KMS-11 (cell line): Measurements from ENCODE around the gene TERT.
"Not testable (repeated sequence)": the region's sequence is repeated elsewhere in the genome, so short reads cannot be mapped to it uniquely, and the experiment has no call there.

Source experiments
- H2AFZ ChIP-seq: fragments of 200-600 bp; sonication (generic); 2 replicates; pipeline ENCODE4 v1.6.1; 2016; ENCODE audit warnings: antibody characterized with exemption, mixed run types, low read depth
- H3K27ac ChIP-seq: fragments of 200-600 bp; sonication (generic); 2 replicates; pipeline ENCODE4 v1.6.1; 2016; ENCODE audit warnings: mild to moderate bottlenecking, mixed run types
- H3K27me3 ChIP-seq: fragments of 200-600 bp; sonication (generic); 2 replicates; pipeline ENCODE4 v1.6.1; 2017; ENCODE audit warnings: mild to moderate bottlenecking, low read depth, mixed run types, moderate library complexity; ENCODE audit not compliant: insufficient read depth
- H3K36me3 ChIP-seq: fragments of 200-600 bp; sonication (generic); 2 replicates; pipeline ENCODE4 v1.6.1; 2017; ENCODE audit warnings: mild to moderate bottlenecking, mixed run types; ENCODE audit not compliant: insufficient read depth
- H3K4me1 ChIP-seq: fragments of 200-600 bp; sonication (generic); 2 replicates; pipeline ENCODE4 v1.6.1; 2016; ENCODE audit warnings: mild to moderate bottlenecking, low read depth, mixed run types; ENCODE audit not compliant: poor library complexity, severe bottlenecking
- H3K4me2 ChIP-seq: fragments of 200-600 bp; sonication (generic); 2 replicates; pipeline ENCODE4 v1.7.0; 2016; ENCODE audit warnings: mild to moderate bottlenecking, mixed run types
- H3K4me3 ChIP-seq: fragments of 200-600 bp; sonication (generic); IDR thresholded peaks from 2 replicates; pipeline ENCODE4 v1.6.1; 2017; ENCODE audit warnings: low read depth, low read length, mixed read lengths; ENCODE audit not compliant: insufficient read depth
- H3K79me2 ChIP-seq: fragments of 200-600 bp; sonication (generic); 2 replicates; pipeline ENCODE4 v1.6.1; 2016; ENCODE audit warnings: low read depth, mixed run types; ENCODE audit not compliant: insufficient read depth
- H3K9ac ChIP-seq: fragments of 200-600 bp; sonication (generic); 2 replicates; pipeline ENCODE4 v1.6.1; 2016; ENCODE audit warnings: mild to moderate bottlenecking, mixed run types
- H4K20me1 ChIP-seq: fragments of 200-600 bp; sonication (generic); 2 replicates; pipeline ENCODE4 v1.6.1; 2016; ENCODE audit warnings: mild to moderate bottlenecking, mixed run types; ENCODE audit not compliant: insufficient read depth
- TF ChIP-seq, protein P1 (sequence below): fragments of 200-600 bp; sonication (generic); conservative IDR thresholded peaks from 2 replicates; pipeline ENCODE4 v1.6.1; 2017; ENCODE audit warnings: low read depth, mild to moderate bottlenecking, antibody characterized with exemption, low read length, moderate library complexity, mixed read lengths

Gene TERT

DNA sequence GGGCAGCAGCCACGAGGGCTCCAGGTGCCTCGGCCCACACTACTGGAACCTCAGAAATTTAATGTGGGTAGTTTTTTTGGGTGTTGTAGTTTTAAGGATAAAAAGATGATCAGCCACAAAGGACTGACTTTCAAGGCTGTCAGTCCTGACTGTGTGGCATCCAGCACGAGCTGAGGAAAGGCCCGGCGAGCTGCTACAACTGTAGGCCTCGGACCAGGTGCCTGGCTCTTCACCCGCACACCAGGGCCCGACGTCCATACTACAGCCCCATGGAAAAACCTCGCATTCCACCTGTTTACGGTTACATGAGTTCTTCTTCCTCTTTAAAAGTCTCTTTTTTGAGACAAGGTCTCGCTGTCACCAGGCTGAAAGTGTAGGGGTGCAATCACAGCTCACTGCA is 47.4 kb upstream of the TERT start:
- no peak overlapping the region for H3K4me2 ChIP-seq
- H3K36me3 ChIP-seq, result peaks cover 25% of the 10 kb centered on the region; the same call in 1 of the 2 replicates
- H3K4me3 ChIP-seq, result no peak overlapping the region
- H2AFZ ChIP-seq, result no peak overlapping the region
- peaks cover 82% of the 10 kb centered on the region for H3K79me2 ChIP-seq
- no peaks in the 10 kb centered on the region for H3K27me3 ChIP-seq
- no peak overlapping the region; the same call in 1 of the 2 replicates for H3K27ac ChIP-seq
- H4K20me1 ChIP-seq, result no peaks in the 10 kb centered on the region
- H3K4me1 ChIP-seq, result peaks cover 25% of the 10 kb centered on the region
- no peak overlapping the region for H3K9ac ChIP-seq
- TF ChIP-seq, protein P1, sequence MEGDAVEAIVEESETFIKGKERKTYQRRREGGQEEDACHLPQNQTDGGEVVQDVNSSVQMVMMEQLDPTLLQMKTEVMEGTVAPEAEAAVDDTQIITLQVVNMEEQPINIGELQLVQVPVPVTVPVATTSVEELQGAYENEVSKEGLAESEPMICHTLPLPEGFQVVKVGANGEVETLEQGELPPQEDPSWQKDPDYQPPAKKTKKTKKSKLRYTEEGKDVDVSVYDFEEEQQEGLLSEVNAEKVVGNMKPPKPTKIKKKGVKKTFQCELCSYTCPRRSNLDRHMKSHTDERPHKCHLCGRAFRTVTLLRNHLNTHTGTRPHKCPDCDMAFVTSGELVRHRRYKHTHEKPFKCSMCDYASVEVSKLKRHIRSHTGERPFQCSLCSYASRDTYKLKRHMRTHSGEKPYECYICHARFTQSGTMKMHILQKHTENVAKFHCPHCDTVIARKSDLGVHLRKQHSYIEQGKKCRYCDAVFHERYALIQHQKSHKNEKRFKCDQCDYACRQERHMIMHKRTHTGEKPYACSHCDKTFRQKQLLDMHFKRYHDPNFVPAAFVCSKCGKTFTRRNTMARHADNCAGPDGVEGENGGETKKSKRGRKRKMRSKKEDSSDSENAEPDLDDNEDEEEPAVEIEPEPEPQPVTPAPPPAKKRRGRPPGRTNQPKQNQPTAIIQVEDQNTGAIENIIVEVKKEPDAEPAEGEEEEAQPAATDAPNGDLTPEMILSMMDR, result no peak

DNA sequence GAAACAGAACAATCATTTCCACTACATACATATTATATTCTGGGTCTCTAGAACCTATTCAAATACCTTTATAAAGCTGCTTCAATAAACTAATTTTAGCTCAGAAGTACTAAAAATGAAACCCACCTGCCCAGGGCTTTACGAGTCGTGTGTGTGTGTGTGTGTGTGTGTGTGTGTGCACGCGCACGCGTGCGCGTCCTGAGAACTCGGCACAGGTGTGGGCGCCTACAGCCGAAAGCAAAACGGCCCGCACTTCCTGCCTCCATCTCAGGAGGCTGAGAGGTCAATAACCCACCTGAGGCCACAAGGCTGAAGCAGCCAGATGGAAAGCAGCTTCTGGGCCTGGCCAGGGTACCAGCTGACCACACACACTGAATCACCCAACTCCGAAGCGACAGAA is 47.0 kb upstream of the TERT start:
- peaks cover 86% of the 10 kb centered on the region for H3K79me2 ChIP-seq
- H3K27ac ChIP-seq, result no peak overlapping the region; the same call in 1 of the 2 replicates
- H3K9ac ChIP-seq, result no peak overlapping the region
- no peaks in the 10 kb centered on the region for H3K27me3 ChIP-seq
- peaks cover 25% of the 10 kb centered on the region for H3K4me1 ChIP-seq
- H2AFZ ChIP-seq, result no peak overlapping the region
- peaks cover 26% of the 10 kb centered on the region; the same call in 1 of the 2 replicates for H3K36me3 ChIP-seq
- H4K20me1 ChIP-seq, result no peaks in the 10 kb centered on the region
- H3K4me3 ChIP-seq, result no peak overlapping the region
- H3K4me2 ChIP-seq, result no peak overlapping the region
- TF ChIP-seq, protein P1, result no peak

DNA sequence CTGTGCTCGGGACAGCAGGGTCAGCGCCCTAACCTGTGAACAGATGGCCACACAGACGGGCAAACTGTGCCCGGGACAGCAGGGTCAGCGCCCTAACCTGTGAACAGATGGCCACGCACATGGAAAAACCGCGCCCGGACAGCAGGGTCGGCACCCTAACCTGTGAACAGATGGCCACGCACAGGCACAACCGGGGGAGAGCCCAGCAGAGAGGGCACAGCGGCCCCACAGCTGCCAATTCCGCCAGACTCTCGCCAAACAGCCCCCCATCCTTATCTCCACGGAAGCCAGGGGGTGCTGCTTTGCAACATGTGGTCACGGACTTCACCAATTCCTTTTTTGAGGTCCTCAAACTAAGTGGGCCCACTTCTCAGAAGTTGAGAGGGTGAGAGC is 44.9 kb upstream of the TERT start:
- not testable (repeated sequence) for H4K20me1 ChIP-seq, H3K27me3 ChIP-seq, H3K4me3 ChIP-seq, H3K4me2 ChIP-seq, H3K9ac ChIP-seq, H3K27ac ChIP-seq, H2AFZ ChIP-seq
- Histone ChIP-seq H3K36me3 (peaks cover 37% of the 10 kb centered on the region; the same call in 1 of the 2 replicates), H3K79me2 (peaks cover 95% of the 10 kb centered on the region), H3K4me1 (peaks cover 25% of the 10 kb centered on the region)

DNA sequence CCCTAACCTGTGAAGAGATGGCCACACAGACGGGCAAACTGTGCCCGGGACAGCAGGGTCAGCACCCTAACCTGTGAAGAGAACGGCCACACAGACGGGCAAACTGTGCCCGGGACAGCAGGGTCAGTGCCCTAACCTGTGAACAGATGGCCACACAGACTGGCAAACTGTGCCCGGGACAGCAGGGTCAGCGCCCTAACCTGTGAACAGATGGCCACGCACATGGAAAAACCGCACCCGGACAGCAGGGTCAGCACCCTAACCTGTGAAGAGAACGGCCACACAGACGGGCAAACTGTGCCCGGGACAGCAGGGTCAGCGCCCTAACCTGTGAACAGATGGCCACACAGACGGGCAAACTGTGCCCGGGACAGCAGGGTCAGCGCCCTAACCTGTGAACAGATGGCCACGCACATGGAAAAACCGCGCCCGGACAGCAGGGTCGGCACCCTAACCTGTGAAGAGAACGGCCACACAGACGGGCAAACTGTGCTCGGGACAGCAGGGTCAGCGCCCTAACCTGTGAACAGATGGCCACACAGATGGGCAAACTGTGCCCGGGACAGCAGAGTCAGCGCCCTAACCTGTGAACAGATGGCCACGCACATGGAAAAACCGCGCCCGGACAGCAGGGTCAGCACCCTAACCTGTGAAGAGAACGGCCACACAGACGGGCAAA is 44.4 kb upstream of the TERT start:
- Histone ChIP-seq H3K79me2 (peaks cover 96% of the 10 kb centered on the region), H3K36me3 (peaks cover 39% of the 10 kb centered on the region; the same call in 1 of the 2 replicates), H3K4me1 (peaks cover 25% of the 10 kb centered on the region)
- not testable (repeated sequence) for H3K27ac ChIP-seq, H3K27me3 ChIP-seq, H3K4me3 ChIP-seq, H3K4me2 ChIP-seq, H4K20me1 ChIP-seq, H2AFZ ChIP-seq, H3K9ac ChIP-seq

DNA sequence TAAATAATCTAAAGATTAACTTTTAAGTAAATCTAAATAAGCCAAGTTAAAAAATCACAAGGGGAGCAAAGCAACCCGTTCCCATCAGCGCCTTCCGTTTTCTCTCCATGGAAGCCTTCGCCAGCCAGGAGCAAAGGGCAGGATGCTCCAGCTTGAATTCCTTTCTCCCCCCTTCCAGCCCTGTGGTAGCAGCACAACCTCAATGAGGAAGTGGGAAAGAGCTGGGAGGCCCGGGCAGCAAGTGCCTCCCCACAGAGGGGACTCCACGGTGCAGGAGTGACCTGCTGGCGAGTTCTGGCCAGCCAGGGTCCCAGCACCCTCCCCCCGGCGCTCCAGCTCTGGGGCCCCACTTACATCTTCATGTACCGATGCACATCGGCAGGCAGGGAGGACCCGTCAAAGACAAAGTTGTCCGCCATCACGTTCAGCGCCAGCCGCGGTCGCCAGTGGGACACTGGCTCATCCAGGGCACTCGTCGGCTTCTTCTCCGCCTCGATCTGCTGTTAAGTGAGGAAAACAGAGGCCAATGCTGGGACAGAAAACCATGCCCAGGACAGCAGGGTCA is 43.7 kb upstream of the TERT start:
- no peak overlapping the region for H3K9ac ChIP-seq
- H3K27me3 ChIP-seq, result no peaks in the 10 kb centered on the region
- peaks cover 94% of the 10 kb centered on the region for H3K79me2 ChIP-seq
- no peak overlapping the region for H3K4me3 ChIP-seq
- H3K4me2 ChIP-seq, result no peak overlapping the region
- H3K36me3 ChIP-seq, result peaks cover 45% of the 10 kb centered on the region; the same call in 1 of the 2 replicates
- no peak overlapping the region for H2AFZ ChIP-seq
- TF ChIP-seq, protein P1, result no peak
- no peak overlapping the region for H3K27ac ChIP-seq
- H4K20me1 ChIP-seq, result no peaks in the 10 kb centered on the region
- peaks cover 22% of the 10 kb centered on the region for H3K4me1 ChIP-seq
